NOMO-1 treated with dmso at 0.1 percent for 144 hours (cell line): ENCODE results near the gene OR10D3.
A peak's percentile ranks its signal among the peaks of the same experiment; 100 is the strongest.

Experiments
- DNase-seq: peaks from one replicate; lab custom pipeline; 2025; ENCODE audit not compliant: unreplicated experiment; lab: John Stamatoyannopoulos, UW

Gene OR10D3

GRCh38 chr11:124194293-124195188 is 11.4 kb downstream of the OR10D3 start:
- no peak for DNase-seq

GRCh38 chr11:124195189-124195734 is 12.1 kb downstream of the OR10D3 start:
- peak; percentile 27 for DNase-seq

DNA sequence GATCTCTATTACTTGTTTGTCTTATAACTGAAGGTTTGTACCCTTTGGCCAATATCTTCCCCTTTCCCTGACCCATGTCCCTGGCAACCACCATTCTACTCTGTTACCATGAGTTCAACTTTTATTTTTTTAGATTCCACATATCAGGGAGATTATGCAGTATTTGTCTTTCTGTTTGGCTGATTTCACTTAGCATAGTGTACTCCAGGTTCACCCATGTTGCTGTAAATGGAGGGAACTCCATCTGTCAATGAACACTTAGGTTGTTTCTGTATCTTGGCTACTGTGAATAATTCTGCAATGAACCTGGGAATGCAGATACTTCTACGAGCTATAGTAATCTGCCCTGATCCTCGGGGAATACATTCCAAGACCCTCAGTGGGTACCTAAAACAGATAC is 14.9 kb downstream of the OR10D3 start:
- no peak for DNase-seq

DNA sequence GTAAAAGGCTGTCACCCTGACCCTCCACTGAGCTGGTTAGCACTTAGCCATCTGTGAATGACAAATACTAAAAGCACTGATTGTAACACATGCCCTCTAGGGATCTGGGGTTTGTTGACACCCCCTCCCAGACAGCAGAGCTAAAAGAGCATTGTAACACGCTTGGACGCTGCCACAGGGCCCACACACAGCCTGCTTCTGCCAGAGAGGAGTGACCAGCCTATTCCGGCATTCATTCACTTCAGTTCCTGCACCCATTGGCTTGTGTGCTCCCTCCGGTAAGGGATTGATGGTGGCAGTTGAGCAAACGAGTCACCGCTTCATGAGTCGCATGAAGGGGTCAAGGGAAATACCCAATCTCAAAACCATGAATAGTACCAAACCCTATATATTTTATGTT is 15.8 kb downstream of the OR10D3 start:
- DNase-seq: no peak

GRCh38 chr11:124199702-124200101 is 16.6 kb downstream of the OR10D3 start:
- DNase-seq: no peak

- DNase-seq: no peak
Measured at GRCh38 chr11:124200671-124201070, 17.5 kb downstream of the OR10D3 start.

DNA sequence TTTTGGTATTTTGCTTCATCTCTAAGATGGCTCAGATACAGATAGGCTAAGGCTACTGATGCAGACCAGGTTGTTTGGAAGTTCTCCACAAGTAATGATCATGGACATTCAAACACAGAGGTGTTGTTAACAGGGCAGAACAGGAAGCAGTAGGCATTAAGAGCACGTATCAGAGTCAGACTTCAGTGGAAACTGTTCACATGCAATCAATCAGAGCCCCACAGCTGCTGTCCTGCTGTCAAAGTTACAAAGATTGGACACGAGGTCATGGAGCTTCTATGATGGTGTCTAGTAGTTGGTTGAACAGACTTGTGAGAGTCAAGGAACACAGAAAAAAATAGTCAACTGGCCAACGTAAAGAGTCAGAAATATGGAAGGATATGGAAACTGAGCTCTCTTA is 19.8 kb downstream of the OR10D3 start:
- no peak for DNase-seq

DNA sequence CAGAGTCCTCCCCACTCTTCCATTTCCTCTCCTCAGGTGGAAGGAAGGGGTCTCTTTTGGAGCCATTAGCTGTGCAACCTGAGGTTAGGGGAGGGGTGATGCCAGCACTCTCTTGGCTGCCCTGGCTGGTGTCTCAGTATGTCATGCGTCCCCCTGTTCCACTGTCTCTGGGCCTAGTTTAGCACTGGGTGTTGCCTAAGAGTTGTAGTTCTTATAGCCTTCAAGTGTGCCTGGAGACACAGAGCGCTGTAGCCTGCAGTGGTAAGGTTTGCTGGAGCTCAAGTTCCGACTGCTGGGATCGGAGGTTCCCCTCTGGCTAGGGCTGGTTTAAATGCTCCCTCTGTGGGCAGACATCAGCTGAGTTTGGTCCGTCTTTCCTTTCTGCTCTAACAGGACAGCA is 20.9 kb downstream of the OR10D3 start:
- no peak for DNase-seq

DNA sequence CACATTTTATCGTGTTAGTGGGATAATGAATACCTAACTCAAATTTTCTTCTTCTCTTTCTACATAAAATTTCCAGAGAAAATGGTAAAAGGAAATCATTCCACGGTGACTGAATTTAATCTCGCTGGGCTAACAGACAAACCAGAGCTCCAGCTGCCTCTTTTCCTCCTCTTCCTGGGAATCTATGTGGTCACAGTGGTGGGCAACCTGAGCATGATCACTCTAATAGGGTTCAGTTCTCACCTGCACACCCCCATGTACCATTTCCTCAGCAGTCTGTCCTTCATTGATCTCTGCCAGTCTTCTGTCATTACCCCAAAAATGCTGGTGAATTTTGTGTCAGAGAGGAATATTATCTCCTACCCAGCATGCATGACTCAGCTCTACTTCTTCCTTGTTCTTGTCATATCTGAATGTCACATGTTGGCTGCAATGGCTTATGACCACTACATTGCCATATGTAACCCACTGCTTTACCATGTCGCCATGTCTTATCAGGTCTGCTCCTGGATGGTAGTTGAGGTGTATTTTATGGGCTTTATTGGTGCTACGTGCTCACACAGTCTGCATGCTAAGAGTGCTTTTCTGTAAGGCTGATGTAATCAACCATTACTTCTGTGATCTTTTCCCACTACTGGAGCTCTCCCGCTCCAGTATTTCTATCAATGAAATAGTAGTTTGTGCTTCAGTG is 24.1 kb downstream of the OR10D3 start:
- DNase-seq: no peak

- no peak for DNase-seq
Measured at GRCh38 chr11:124209824-124210357, 26.7 kb downstream of the OR10D3 start.

DNA sequence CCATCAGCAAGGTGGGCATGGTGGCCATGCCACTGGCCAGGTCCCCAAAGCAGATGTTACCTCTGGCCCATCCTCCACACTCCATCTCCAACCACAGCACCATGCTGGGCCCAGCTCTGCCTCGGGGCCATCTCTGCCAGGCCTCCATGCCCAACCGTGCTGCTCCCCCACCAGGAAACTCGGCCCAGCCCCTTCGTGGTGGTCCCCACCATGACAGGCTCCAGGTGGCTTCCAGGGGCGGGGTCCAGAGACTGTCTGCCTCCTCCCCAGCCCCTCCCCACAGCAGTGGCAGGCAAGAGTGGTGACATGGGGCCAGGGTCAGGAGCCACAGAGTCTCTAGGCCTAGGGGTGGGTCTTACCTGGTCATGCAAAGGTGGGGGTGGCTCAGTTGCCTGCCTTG is 27.3 kb downstream of the OR10D3 start:
- DNase-seq: no peak

GRCh38 chr11:124211321-124211720 is 28.2 kb downstream of the OR10D3 start:
- no peak for DNase-seq

GRCh38 chr11:124214027-124214426 is 30.9 kb downstream of the OR10D3 start:
- DNase-seq: no peak

GRCh38 chr11:124219126-124219525 is 36.0 kb downstream of the OR10D3 start:
- no peak for DNase-seq

GRCh38 chr11:124222407-124222806 is 39.3 kb downstream of the OR10D3 start:
- DNase-seq: no peak

- DNase-seq: peak; percentile 67
Measured at GRCh38 chr11:124224618-124225423, 41.7 kb downstream of the OR10D3 start.

DNA sequence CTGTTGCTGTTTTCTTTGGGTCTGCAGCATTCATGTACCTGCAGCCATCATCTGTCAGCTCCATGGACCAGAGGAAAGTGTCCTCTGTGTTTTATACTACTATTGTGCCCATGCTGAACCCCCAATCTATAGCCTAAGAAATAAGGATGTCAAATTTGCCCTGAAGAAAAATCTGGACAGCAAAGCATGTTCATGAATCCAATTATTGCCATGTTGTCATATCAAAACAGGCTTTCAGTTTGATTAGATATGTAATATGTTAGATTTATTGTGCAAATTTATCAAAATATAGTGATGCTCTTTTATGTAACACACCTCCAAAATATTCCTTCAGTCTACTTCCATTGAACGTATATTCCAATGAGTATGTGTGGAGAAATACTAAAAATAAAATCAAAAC is 42.3 kb downstream of the OR10D3 start:
- DNase-seq: no peak

DNA sequence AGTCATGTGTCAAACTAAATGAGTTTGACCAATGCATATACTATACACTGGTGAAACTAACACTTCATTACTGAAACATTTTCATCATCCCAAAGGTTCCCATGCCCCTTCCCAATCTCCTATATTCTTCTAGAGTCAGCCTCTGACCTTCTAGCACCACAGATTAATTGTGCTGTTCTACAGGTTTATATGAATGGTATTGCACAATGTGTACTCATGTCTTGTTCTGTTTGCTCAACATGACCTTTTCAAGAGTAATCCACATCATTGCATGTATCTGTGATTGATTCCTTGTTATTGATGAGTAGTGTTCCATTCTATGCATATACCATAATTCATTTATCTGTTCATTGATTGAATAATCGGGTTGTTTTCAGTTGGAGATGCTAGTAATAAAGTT is 50.2 kb downstream of the OR10D3 start:
- no peak for DNase-seq
